Endometrial microvascular endothelial cells (primary cell): ENCODE data around the gene ZMIZ2. TPM values are rescaled to one million over a fixed set of nuclear protein-coding genes. Genes with fewer than 3 reads are reported as not detected.

Experiments used
- in situ Hi-C: cut with HindIII; loops from 2 replicates; pipeline ENCODE4 v1.10.0; 2017; ENCODE audit warnings: low sequenced_read_pairs, low pct_unique_long_range_greater_than_20kb; ENCODE audit errors: inconsistent ontology term
- total RNA-seq: library from RNA; depleted of rRNA; stranded (reverse); fragments of >200 nt; gene quantifications from one replicate; pipeline ENCODE4 v1.2.3, GENCODE V29; 2015; ENCODE audit errors: inconsistent ontology term

ZMIZ2 gene
- total RNA-seq, 1 donor from 2014 or later = 25.4 TPM

- in situ Hi-C loops = no loop called here
These were observed 4.2 kb downstream of the ZMIZ2 start for GRCh38 chr7:44752822-44753221.

- in situ Hi-C loops = no loop called here
These were observed 6.4 kb downstream of the ZMIZ2 start for GRCh38 chr7:44754802-44755697.

- in situ Hi-C loops = no loop called here
These were observed 7.3 kb downstream of the ZMIZ2 start for GRCh38 chr7:44755698-44756627.

DNA sequence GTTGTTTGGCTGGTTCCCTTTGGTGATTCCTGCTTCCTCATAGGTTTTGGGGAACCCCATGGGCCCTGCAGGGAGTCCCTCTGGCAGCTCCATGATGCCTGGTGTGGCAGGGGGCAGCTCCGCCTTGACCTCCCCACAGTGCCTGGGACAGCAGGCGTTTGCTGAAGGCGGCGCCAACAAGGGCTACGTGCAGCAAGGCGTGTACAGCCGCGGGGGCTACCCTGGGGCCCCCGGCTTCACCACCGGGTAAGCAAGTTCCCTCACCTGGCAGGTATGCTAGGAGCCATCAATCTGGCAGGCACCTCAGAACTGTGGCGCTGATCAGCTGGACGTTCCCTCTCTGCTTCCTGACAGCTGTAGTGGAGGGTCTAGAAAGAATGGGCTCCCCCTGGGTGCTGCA is 8.3 kb downstream of the ZMIZ2 start:
- in situ Hi-C loops = no loop called here

DNA sequence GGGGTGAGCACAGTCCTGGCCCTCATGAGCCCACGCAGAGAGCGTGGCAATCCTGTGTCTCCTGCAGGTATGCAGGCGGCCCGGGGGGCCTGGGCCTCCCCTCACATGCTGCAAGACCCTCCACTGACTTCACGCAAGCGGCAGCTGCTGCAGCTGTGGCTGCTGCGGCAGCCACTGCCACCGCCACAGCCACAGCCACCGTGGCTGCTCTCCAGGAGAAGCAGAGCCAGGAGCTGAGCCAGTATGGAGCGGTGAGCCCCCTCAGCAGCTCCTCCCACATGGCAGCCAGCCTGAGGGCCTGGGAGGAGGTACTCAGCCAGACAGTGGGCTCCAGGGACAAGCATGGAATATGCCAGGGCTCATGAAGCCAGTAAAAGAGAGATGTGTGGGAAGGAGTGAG is 8.7 kb downstream of the ZMIZ2 start:
- in situ Hi-C loops = no loop called here

- in situ Hi-C loops = no loop called here
These were observed 9.1 kb downstream of the ZMIZ2 start for GRCh38 chr7:44757739-44758138.

- in situ Hi-C loops = no loop called here
These were observed 10.6 kb downstream of the ZMIZ2 start for GRCh38 chr7:44759246-44759645.

GRCh38 chr7:44760034-44760580 is 11.5 kb downstream of the ZMIZ2 start:
- in situ Hi-C loops = no loop called here

GRCh38 chr7:44761207-44762161 is 12.8 kb downstream of the ZMIZ2 start:
- in situ Hi-C loops = no loop called here

DNA sequence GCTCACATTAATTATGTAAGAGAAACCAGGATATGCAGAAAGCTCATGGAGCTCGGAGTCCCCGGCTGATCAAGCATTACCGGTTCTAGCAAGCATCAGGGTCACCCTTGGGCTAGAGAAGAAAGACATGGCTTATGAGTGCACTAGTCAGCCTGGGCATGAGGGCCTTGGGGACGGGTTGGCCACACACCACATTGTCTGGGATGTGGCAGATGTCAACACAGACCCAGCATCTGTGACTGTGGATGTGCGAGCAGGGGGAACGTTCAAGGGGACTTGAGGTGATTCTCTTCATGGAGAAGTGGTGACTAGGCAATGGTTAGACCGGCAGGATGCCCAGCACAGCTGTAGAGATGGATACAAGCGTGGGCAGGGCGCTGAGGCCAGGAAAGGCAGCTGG is 13.7 kb downstream of the ZMIZ2 start:
- in situ Hi-C loops = no loop called here

DNA sequence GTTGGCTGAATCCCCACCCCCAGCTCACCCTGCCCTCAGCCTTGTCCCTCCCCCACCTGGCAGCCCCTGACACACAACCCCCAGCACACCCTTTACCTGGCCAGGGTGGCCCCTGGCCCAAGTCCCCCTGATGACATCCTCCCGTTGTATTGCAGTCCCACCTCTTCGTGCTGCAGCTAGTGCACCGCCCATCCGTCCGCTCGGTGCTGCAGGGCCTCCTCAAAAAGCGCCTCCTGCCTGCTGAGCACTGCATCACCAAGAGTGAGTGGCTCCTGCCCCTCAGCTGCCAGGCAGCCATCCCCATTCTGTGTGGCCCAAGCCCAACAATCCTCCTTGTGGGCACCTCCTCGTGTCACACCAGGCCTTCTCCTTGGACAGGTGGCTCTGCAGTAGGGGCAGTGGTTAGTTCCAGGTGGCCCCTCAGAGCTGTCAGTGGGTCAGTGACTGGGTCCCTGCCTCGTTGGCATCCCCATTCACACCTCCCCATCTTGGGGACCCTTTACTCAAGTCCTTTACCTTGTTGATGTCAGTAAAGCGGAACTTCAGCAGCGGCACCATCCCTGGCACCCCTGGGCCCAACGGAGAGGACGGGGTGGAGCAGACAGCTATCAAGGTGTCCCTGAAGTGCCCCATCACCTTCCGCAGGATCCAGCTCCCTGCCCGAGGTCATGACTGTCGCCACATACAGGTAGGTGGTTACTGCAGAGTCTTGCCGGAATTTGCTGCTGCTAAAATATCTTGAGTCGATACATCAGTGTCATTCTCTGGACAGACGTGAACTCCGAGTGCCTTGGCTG is 14.3 kb downstream of the ZMIZ2 start:
- in situ Hi-C loops = no loop called here

DNA sequence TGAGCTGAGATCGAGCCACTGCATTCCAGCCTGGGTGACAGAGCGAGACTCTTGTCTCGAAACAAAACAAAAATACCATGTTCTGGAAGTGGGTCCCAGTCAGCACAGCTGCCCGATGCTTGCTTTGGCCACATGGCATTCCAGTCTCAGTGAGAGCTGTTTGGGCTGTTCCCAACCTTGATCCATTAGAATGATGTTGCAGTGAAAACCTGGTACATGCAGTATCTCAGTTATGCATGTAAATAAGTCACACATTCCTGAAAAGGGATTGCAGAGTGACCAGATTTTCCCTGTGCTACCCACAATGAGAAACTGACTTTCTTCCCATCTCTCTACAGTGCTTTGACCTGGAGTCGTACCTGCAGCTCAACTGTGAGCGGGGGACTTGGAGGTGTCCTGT is 15.4 kb downstream of the ZMIZ2 start:
- in situ Hi-C loops = no loop called here

DNA sequence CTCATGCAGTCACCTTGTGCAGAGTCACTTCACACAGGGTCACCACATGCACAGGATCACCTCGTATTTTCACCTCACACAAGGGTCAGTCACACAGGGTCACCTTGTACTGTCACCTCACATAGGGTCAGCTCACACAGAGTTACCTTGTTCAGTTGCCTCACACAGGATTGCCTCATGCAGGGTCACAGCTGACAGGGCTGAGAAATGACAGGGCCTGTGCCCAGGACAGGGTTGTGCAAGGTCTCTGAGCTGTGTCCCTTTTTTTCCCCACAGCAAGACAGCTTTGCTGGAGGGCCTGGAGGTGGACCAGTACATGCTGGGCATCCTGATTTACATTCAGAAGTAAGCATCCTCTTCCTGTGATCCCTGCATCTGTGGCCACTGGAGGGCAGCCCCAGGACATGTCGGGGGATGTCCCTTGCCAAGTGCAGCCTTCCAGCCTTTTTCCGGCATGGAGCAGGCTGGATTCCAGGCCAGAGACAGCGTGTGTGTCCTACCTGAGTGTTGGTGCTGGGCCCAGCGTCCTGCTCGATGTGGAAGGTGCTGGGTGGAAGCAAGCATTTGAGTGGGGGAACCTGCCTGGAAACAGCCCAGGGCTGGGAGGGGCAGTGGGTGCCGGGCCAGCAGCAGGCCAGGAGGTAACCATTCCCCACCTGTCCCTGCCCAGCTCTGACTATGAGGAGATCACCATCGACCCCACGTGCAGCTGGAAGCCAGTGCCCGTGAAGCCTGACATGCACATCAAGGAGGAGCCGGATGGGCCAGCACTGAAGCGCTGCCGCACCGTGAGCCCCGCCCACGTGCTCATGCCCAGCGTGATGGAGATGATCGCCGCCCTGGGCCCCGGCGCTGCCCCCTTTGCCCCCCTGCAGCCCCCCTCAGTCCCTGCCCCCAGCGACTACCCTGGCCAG is 16.3 kb downstream of the ZMIZ2 start:
- in situ Hi-C loops = no loop called here

DNA sequence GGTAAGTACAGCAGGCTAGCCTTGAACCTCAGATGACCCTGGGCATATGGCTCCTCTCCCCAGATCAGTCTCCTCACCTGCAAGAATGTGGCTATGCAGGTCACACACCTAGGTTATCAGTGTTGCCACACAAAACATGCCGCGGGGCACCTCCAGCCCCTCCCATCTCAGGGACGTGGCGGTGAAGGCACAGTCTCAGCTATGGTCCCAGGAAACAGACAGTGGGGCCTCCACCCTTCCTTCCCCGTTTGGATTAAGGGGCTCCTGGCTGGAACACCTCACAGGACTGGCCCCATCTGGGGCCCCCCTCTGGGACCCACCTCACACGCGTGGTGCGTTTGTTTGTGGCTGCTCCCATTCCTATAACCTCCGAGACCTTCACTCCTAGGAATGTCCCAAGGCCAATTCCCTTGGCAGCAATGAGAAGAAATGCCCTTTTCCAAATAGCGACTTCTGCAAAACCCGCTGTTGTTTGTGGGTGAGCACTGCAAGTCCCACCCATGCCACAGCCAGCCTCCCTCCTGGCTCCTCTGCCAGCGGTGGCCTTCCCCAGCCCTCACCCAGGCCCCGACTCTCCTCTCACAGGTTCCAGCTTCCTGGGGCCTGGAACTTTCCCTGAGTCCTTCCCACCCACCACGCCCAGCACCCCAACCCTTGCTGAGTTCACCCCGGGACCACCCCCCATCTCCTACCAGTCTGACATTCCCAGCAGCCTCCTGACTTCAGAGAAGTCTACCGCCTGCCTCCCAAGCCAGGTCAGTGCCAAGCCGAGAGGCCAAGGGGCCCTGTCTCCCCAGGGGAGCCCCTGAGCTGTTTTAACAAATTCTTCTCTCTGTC is 17.1 kb downstream of the ZMIZ2 start:
- in situ Hi-C loops = no loop called here

GRCh38 chr7:44766416-44766801 is 17.8 kb downstream of the ZMIZ2 start:
- in situ Hi-C loops = no loop called here
